GM18517 (cell line): ENCODE data around the gene GEMIN7.
"Not testable (repeated sequence)": the region's sequence is repeated elsewhere in the genome, so short reads cannot be mapped to it uniquely, and the experiment has no call there.

Experiments
- ATAC-seq: cut with Tn5 transposase; IDR thresholded peaks from one replicate; pipeline ENCODE4 v1.9.1; 2021; ENCODE audit warnings: mild to moderate bottlenecking, moderate library complexity; ENCODE audit not compliant: unreplicated experiment

The GEMIN7 gene

GRCh38 chr19:45102481-45102880 is 23.4 kb downstream of the GEMIN7 start:
- ATAC-seq: no peak

- ATAC-seq: no peak
Measured at GRCh38 chr19:45103156-45103507, 24.1 kb downstream of the GEMIN7 start.

GRCh38 chr19:45103508-45104319 is 24.7 kb downstream of the GEMIN7 start:
- no peak for ATAC-seq

DNA sequence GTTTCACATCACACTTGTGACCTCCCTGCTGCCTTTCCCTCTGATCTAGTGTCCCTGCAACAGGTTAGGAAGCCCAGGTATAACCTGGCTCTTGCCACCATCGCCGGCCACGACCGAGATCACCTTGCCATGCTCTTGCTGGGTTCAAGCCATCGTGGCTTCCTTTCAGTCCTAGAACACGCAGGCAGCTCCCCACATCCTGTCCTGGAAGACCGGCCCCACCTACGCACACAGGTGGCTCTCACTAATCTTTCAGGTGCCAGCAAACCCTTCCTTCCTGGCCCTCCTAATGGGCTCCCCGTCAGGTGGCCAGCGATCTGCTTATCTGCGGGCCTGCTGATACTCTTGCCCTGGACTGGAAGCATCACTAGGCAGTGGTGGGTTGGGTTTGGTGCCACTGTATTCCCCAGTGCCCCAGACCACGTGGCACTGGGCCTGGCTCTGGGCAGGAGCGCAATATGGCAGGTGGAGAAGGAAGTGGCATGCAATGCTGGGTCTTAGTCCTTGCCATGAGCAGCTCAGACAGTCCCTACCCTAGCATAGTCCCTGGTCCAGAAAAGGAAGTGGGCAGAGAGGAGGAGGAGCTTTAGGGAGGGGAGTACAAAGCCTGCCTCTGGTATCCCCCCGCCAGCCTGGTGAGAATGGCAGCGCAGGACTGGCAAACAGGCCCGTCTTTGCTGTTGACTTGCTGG is 25.7 kb downstream of the GEMIN7 start:
- no peak for ATAC-seq

- not testable (repeated sequence) for ATAC-seq
Measured at GRCh38 chr19:45106363-45106762, 27.3 kb downstream of the GEMIN7 start.

- no peak for ATAC-seq
Measured at GRCh38 chr19:45107621-45108150, 28.6 kb downstream of the GEMIN7 start.

GRCh38 chr19:45110851-45111266 is 31.8 kb downstream of the GEMIN7 start:
- no peak for ATAC-seq

DNA sequence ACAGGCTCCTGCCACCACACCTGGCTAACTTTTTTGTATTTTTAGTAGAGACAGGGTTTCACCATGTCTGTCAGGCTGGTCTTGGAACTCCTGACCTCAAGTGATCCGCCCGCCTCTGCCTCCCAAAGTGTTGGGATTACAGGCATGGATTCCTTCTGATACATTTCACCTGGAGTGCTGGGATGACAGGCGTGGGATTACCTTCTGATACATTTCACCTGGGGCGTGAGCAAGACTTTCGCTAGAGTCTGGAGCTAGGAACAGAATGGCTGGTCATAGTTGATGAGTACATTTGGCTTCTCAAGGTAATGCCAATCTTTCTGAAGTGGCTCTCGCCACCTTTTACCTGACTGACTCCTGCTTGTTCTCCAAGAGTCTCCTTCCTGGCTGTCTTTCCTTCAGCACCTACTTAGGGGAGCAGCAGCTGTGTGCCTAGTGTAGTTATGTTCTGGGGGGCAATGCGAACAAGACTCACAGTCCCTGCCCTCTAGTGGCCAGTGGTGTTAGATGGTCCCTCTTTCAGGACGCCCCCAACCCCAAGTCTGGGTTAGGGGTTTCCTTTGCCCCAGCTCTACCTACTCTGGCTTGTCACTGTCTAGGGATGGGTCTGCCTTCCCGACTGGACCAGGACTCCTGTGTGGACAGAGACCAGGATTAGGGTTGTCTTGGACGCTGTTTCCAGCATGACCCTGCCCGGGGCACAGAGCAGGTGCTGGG is 33.2 kb downstream of the GEMIN7 start:
- ATAC-seq: no peak

- no peak for ATAC-seq
Measured at GRCh38 chr19:45113628-45114027, 34.6 kb downstream of the GEMIN7 start.

DNA sequence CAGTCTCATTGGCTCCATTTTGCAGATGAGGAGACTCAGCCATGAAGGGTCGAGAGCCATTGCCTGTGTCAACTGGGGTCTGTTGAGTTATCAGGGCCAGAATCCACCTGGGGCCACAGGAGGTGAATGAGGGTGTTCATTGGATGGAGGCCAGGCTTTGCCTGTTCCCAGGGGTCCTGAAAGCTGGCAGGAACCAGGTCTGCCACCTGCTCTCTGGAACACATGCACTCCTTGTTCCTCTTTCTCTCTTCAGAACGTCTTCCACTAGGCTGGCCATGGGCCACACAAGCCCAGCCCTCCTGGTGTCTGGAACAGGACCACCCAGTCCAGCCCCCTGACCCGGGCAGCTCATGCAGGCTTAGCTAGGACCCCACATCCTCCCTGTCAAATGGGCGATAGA is 35.1 kb downstream of the GEMIN7 start:
- no peak for ATAC-seq

DNA sequence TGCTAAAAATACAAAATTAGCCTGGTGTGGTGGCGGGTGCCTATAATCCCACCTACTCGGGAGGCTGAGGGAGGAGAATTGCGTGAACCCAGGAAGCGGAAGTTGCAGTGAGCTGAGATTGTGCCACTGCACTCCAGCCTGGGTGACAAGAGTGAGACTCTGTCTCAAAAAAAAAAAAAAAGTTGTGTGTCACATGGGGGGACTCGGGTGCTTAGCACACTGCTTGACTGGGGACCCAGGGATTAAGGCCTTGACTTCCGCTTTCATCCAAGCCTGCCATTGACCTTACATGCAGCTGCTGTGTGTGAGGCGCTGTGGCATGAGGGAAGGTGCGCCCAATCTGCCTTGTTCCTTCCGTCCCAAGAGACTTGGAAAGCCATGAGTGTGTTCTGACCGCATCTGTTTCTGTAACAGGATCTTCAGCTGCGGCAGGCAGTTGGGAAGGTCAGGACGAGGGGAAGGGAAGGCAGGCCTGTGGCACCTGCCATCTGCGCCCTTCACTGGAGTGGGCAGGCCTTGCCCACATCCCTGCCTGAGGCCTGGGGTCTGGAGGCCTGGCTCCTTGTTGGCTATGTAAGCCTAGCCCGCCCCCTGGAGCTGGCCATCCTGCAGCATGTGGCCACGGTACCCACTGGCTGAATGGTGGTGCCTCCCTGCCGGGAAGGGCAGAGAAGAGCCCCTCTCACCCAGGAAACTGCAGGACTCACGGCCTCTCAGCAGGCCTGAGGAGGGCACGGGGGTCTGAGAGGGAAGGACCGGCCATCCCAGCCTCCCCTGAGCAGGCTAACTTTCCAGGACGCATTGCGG is 37.0 kb downstream of the GEMIN7 start:
- no peak for ATAC-seq

DNA sequence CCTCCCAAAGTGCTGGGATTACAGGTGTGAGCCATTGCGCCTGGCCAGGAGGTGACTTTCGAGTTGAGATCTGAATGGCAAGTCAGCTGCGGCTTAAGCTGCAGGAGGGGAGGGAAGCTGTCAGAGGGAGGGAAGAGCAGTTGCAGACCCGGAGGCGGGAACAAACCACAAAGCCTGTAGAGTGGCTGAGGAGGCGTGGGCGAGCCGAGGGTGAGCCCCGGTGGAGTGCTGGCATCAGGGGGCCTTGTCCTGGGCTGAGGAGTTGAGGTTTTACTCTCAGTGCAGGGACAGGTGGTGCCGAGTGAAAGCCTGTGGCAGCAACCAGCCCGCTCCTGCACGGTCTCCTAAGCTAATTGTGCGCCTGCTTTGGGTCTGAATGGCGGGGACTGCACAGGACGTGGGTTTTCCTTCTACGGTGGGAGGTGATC is 38.1 kb downstream of the GEMIN7 start:
- no peak for ATAC-seq

- no peak for ATAC-seq
Measured at GRCh38 chr19:45117671-45118070, 38.6 kb downstream of the GEMIN7 start.

- ATAC-seq: peak; percentile 12
Measured at GRCh38 chr19:45118106-45118505, 39.0 kb downstream of the GEMIN7 start.

GRCh38 chr19:45118591-45119355 is 39.7 kb downstream of the GEMIN7 start:
- ATAC-seq: peak; percentile 37

GRCh38 chr19:45119582-45119981 is 40.5 kb downstream of the GEMIN7 start:
- no peak for ATAC-seq

DNA sequence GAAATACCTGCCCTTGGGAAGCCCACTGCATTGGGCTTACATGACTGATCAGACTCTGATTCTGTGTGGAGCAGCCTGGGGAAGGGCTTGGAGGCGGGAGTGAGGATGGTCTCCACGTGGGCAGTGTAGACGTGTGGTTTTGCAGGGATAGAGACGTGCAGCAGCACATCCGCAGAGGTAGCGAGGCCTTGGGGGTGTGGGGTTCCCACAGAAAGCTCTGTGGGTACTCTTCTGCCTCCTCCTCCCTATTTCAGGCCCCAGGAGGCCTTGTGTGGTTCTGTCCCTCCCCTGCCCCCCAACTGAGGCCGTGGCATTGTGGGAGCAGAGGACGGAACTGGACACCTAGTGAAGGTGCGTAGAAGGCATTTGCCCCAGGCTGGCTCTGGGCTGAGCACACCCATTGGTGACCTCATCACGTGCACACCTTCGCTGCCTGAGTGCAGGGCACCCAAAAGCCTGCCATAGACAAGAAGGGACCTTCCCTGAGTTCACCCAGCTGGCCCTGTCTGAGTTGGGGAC is 42.8 kb downstream of the GEMIN7 start:
- no peak for ATAC-seq

GRCh38 chr19:45122832-45123231 is 43.8 kb downstream of the GEMIN7 start:
- ATAC-seq: no peak

DNA sequence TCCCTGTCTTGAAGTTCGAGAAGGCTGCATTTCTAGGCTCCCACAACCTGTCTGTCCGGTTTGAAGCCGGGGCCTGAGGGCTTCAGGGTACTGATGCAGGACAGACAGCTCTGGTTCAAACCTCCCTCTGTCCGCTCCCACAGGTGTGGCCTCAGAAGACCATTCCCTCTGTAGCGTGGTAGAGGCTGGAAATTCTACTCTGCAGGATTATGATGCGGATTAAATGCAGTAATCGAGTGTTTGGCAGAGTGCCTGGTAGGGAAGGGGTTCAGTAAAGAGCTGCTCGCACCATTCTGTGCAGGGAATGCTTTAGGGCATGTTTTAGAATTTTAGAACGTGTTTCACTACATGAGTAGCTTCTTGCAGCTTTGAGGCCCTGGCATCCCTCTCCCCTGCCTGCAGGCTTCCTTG is 44.4 kb downstream of the GEMIN7 start:
- ATAC-seq: no peak

DNA sequence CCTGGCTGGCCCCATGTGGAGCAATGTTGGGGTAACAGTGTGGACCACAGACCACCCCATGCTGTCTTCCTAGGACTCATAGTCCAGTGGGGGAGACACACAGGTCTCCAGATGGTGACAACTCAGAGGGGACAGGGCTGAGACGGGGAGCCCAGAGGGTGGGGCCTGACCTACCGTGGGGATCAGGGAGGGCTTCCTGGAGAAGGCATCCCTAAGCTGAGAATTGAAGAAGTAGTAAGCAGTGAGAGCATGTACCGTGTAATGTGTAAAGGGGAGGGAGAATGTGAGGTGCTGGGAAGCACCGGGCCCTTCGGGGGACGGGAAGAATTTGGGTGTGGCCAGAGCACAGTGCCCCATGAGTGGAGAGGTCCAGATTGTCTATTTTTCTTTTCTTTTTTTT is 45.0 kb downstream of the GEMIN7 start:
- no peak for ATAC-seq
